C4-2B (cell line): ENCODE measurements around the gene UBE2L3.

Experiments
- H3K27ac ChIP-seq: fragments of 450-650 bp; 2 replicates; pipeline ENCODE4 v1.5.1; 2017
- CTCF ChIP-seq: fragments of 450-650 bp; conservative IDR thresholded peaks from 2 replicates; pipeline ENCODE4 v1.5.1; 2017; ENCODE audit warnings: mild to moderate bottlenecking
- ZFX ChIP-seq: fragments of 450-650 bp; IDR thresholded peaks from 2 replicates; pipeline ENCODE4 v1.6.1; 2017

UBE2L3 gene

GRCh38 chr22:21672107-21672629 is 104.7 kb downstream of the UBE2L3 start:
- H3K27ac ChIP-seq = no peak overlapping the region
- TF ChIP-seq CTCF (no peak), ZFX (no peak)
